HL-60 (cell line): ENCODE results near the gene SHKBP1.

Experiments used
- DNase-seq, 2 experiments: peaks; one replicate each; pipeline ENCODE4 v3.0.0-alpha.2; 2010 to 2020; ENCODE audit warnings: low read depth in 1 of 2, low spot score in 1 of 2
- H3K27ac ChIP-seq: fragments of 250-450 bp; sonication (Bioruptor Pico); replicated peaks from 2 replicates; pipeline ENCODE4 v1.5.1; 2020; ENCODE audit warnings: mild to moderate bottlenecking, moderate library complexity
- H3K27me3 ChIP-seq: fragments of 250-450 bp; sonication (Bioruptor Pico); 2 replicates; pipeline ENCODE4 v1.5.1; 2021; ENCODE audit warnings: mild to moderate bottlenecking, moderate library complexity; ENCODE audit not compliant: insufficient read depth, poor library complexity, severe bottlenecking
- H3K4me3 ChIP-seq: replicated peaks from 2 replicates; pipeline ENCODE4 v1.5.1; 2011; ENCODE audit warnings: mild to moderate bottlenecking, control low read depth, low read length; ENCODE audit not compliant: insufficient read depth
- GABPA ChIP-seq: IDR thresholded peaks from 2 replicates; pipeline ENCODE4 v1.6.1; 2012; ENCODE audit warnings: low read depth
- POLR2AphosphoS5 ChIP-seq: IDR thresholded peaks from 2 replicates; pipeline ENCODE4 v1.6.1; 2012; ENCODE audit warnings: low read depth
- REST ChIP-seq: IDR thresholded peaks from 2 replicates; pipeline ENCODE4 v1.6.1; 2012; ENCODE audit warnings: low read depth; ENCODE audit not compliant: insufficient replicate concordance
- SPI1 ChIP-seq: IDR thresholded peaks from 2 replicates; pipeline ENCODE4 v1.6.1; 2012; ENCODE audit warnings: low read depth, mild to moderate bottlenecking, borderline replicate concordance
- TF ChIP-seq, protein P1 (sequence below): IDR thresholded peaks from one replicate; pipeline ENCODE4 v1.5.1; 2011; ENCODE audit warnings: low read length, control low read depth, inconsistent platforms; ENCODE audit not compliant: insufficient read depth

SHKBP1 gene

DNA sequence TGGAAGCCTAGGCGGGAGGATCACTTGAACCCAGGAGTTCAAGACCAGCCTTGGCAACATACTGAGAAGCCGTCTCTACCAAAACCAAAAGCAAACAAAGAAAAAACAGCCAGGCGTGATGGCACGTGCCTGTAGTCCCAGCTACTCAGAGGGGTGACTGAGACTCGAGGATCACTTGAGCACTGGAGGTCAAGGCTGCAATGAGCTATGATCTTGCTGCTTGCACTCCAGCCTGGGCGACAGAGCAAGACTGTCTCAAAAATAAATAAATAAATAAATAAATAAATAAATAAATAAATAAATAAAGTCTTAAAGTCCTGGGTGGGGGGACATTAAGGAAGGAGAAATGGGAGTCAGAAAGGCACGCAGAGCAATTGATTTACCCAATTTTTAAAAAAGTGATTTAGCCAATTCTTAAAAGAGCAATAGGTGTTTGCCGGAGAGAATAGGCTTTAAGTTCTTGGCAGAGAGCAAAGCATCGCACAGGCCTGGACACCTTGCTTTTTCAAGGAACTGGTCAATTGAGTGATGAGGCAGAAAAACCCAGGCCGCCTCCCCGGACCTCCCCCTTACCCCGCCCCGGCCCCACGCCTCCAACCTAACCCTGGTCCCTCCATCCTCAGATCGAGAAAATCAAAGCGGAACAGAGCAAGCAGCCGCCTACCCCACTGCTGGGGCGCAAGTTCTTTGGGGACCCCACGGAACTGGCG is 9.5 kb upstream of the SHKBP1 start:
- Histone ChIP-seq H3K27ac (no peak overlapping the region), H3K27me3 (peaks cover 21% of the 10 kb centered on the region), H3K4me3 (no peak overlapping the region)
- TF ChIP-seq SPI1 (no peak), REST (no peak), GABPA (no peak), POLR2AphosphoS5 (no peak)
- TF ChIP-seq, protein P1, sequence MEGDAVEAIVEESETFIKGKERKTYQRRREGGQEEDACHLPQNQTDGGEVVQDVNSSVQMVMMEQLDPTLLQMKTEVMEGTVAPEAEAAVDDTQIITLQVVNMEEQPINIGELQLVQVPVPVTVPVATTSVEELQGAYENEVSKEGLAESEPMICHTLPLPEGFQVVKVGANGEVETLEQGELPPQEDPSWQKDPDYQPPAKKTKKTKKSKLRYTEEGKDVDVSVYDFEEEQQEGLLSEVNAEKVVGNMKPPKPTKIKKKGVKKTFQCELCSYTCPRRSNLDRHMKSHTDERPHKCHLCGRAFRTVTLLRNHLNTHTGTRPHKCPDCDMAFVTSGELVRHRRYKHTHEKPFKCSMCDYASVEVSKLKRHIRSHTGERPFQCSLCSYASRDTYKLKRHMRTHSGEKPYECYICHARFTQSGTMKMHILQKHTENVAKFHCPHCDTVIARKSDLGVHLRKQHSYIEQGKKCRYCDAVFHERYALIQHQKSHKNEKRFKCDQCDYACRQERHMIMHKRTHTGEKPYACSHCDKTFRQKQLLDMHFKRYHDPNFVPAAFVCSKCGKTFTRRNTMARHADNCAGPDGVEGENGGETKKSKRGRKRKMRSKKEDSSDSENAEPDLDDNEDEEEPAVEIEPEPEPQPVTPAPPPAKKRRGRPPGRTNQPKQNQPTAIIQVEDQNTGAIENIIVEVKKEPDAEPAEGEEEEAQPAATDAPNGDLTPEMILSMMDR: no peak
- DNase-seq: no peak

DNA sequence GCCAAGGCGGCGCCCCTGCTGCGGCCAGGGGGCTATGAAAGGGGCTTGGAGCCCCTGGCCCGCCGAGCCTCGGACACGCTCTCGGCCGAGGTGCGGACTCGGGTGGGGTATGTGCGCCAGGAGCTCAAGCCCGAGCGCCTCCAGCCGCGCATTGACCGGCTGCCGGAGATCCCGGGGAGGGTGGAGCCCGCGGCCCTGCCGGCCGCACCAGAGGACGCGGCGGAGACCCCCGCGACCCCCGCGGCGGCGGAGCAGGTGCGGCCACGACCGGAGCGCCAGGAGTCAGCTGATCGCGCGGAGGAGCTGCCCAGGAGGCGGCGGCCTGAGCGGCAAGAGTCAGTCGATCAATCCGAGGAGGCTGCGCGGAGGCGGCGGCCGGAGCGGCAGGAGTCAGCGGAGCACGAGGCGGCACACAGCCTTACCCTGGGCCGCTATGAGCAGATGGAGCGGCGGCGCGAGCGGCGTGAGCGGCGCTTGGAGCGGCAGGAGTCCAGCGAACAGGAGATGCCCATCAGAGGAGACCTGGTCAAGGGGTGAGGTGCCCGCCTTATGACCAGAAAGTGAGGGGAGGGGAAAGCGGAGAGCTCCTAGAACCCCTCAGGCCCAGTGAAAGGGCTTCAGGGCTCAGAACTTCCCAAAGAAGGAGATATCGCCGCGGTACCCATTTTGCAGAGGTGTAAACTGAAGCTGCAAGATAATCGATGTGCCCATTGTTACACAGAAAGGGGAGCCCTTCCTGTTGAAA is 8.8 kb upstream of the SHKBP1 start:
- peaks cover 21% of the 10 kb centered on the region for H3K27me3 ChIP-seq
- no peak overlapping the region for H3K27ac ChIP-seq
- TF ChIP-seq POLR2AphosphoS5: no peak
- TF ChIP-seq GABPA: no peak
- TF ChIP-seq SPI1: no peak
- TF ChIP-seq, protein P1: no peak
- TF ChIP-seq REST: no peak
- no peak overlapping the region for H3K4me3 ChIP-seq
- DNase-seq: no peak

DNA sequence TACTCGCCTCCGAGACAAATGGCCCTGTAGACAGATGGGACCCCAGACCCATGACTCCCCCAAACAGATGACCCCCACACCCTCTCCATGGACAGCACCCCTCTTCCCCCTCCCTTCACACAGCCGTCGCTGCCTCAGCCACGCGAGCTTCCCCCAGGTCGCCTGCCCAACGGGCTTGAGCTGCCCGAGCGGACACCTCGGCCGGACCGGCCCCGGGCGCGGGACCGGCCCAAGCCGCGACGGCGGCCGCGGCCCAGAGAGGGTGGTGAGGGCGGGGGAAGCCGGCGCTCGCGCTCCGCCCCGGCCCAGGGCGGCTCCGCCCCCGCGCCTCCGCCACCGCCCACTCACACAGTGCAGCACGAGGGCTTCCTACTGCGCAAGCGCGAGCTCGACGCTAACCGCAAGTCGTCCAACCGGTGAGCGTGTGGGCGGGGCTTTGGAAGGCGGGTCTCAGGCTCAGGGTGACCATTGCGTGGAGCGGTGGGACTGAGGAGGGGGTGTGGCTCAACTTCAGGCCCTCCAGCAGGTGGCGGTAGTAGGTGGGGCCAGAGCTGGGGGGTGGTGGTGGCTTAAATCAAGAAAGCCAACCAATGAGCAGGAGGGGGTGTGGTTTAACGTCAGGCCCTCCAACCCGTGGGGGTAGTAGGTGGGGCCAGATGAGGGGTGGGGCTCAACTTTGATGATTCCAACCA is 6.2 kb upstream of the SHKBP1 start:
- DNase-seq: peak; percentile 96 to 97
- Histone ChIP-seq H3K4me3 (peak overlapping the region; percentile 36), H3K27me3 (peaks cover 21% of the 10 kb centered on the region), H3K27ac (no peak overlapping the region)
- TF ChIP-seq POLR2AphosphoS5 (no peak), GABPA (no peak), REST (no peak), SPI1 (no peak)
- TF ChIP-seq, protein P1: no peak
